Measurements from ENCODE around the gene LIN9.

DNA sequence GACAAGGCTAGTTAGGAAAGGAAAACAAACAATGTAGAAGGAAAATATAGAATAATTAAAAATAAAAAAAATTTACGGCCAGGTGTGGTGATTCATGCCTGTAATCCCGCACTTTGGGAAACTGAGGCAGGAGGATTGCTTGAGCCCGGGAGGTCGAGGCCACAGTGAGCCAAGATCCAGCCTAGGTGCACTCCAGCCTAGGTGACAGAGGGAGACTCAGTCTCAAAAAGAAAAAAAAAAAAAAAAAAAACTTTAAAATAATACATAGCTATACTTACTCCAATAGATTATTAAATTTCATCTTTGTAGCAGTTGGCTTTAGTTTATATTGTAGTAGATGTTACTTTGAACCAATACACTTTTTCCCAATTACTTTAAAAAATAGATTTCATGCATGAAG lies 32.0 kb downstream of the LIN9 start:
- TF ChIP-seq POLR2A (IDR thresholded peaks at IDR 0.05) (no peak), CTCF (IDR thresholded peaks at IDR 0.05) (no peak)

Data from thyroid gland (tissue), 4 donors.